Stimulated activated CD8-positive, alpha-beta memory T cell treated with anti-CD3 and anti-CD28 coated beads, Interleukin-15, amount 100 ng/mL, for 1 hour (primary cell): ENCODE measurements around the gene TSG101.

Experiments
- DNase-seq: peaks from one replicate; pipeline ENCODE4 v3.0.0-alpha.2; 2020; ENCODE audit warnings: low read depth

Gene TSG101

DNA sequence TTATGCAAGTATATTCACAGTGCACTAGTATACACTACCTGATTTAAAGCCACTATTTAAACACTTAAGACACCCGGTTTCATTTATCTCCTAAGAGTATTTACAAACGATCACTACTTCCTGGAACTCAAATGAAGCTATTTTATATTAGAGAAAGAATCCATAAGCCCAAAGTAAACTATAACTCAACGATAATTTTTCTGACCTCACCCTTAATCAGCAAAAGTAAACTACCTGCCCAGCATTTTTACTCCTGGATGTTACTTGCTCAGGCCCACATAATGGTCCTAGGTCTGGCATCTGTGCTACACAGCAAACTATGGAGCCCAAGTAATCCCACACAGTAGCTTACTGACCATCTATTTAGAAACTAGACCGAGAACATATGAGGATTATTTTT is 33.4 kb downstream of the TSG101 start:
- no peak for DNase-seq

DNA sequence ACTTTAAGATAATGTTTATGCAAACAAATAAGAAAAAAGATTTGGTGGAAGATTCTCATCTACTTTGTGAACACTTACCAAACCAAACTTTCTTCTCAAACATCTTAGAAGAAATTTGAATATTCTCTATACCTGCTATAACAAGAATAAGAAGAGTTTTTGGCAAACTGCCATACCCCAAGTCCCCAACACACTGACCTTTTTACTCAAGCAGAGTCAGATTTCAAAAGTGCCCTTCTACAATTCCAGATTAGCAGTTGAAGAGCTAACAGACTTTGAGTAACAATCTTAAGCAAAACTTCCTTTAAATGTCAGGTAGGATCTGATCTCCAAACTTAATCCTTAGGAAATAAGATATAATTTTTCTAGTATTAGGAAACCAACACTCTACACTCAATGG is 33.9 kb downstream of the TSG101 start:
- no peak for DNase-seq

DNA sequence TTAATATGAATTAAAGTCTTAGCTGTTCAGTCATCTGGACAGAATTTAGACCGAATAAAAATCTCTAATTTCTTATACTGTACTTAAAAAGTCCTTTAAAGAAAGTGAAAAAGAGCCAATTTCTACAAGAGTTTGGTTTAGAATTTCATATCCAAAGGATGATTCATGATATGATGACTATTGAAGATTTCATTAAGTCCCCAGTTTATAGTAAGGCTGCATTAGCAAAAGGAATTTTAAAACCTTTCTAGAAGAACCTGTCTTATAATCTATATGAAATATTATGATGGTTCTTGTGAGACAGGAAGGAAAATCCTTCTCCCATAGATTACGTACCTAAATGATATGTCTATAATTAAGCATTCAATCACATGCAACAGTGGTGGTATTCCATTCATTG is 34.8 kb downstream of the TSG101 start:
- DNase-seq: no peak

DNA sequence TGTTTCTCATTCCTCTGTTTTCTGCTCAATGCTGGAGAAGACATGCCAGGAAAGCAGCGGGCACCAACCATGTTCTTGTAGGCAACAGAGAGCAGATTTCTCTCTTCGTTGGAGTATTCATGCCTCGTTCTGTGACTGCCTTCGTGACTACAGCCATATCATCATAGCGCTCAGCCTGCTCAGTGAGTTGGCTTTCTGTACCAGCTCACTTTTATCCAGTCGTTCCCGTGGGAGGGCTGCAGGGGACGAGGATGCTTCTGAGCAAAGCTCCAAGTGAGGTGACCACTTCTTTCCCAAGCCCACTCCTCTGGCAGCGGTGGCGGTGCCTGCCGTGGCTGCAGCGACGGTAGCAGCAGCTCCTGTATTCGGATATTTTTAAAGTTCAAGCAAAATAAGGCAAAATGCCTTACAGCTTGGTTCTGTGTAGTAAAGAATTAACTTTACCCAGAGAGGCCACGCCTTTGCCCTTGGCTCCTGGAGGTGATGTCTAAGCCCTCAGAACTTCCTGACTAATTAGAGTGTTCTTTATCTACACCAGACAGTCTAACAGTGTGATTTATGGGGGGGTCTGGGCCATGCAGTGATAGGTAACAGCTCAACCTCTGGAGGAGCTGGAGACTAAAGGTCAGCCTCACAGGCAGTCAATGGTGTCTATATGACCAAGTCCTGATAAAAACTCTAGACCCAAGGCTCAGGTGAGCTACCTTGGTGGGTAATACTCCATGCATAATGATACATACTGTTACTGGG is 35.8 kb downstream of the TSG101 start:
- DNase-seq: no peak

DNA sequence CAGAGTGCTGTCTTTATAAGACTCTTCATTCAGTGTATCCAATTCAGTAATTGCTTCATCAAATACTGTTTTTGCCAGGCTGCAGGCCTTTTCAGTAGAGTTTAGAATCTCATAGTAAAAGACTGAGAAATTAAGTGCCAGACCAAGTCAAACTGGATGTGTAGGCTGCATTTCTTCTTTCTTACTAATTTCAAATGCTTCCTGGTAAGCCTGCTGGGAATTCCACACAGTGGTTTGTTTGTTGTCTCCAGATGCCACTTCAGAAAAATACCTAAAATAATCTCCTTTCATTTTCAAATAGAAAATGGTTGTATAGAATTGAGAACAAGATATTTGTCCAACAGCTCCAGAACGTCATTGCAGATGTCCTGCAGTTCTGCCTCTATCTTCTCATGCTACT is 36.4 kb downstream of the TSG101 start:
- no peak for DNase-seq

DNA sequence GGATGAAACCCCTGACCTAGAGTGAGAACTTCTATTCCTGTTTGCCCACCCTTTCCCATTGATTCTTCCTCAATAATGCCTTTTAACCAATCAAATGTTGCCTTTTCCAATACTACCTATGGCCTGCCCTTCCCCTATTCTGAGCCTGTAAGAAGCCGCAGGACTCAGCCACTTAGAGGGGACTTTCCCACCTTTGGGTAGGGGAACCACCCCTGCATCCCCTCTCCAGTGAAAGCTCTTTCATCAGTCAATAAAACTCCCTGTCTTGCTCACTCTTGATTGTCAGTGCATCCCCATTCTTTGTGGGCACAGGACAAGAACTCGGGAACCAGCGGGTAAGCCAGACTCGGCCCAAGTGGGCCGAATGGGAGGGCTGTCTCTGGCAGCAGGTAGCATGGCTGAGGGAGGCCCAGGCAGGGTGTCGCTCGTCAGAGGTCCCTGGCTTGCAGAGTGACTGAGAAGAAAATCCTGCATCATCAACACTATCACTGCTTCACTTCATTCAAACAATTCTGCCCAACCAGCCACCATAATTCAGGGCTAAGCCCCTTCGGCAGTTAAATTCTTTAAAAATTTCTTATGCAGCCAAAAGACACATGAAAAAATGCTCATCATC is 40.7 kb downstream of the TSG101 start:
- DNase-seq: no peak

DNA sequence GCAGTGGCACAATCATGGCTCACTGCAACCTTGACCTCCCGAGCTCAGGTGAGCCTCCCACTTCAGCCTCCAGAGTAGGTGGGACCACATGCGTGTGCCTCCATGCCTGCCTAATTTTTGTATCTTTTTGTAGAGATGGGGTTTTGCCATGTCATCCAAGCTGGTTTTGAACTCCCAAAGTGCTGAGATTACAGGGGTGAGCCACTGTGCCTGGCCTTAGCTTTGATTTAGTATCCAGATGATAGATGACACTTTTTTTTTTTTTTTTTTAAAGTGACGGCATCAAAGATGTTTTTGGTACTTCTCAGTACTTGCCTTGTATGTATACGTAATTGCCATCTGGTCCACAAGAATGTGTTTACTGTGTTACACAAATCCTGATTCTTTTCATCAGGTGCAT is 47.7 kb downstream of the TSG101 start:
- no peak for DNase-seq

DNA sequence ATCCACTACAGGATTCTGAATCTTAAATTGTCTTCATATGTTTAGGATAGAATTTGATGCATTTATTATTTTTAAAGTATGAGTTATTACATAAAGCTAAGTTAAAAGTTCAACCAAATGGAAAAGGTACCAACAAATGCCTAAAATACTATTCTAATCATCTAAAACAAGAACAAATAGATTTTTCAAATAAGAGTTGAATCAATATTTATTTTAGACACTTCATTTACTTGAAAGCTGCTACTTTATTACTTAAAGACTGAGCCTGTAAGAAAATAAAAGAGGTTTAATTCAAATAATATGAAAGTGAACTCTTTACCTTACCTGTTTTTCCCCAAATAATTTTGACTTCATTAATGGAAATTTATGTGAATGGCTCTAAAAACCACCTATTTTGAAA is 54.2 kb downstream of the TSG101 start:
- no peak for DNase-seq

DNA sequence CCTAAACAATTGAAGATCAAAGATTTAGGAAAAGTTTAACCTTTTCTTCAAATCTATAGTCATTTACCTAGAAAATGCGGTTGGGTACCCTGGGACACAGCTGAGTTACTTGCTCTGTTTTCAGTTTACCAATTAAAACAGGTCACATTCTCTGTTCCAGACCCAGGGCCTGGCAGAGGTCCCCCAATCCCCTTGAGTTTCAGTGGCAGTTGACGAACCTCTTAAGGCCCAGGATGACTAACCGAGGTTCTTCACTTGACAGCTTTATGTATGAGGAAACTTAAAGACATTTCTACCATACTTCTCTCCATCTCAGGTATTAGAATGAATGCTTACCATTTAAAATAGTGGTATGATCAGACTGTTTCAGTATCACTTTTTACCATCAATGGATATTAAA is 54.7 kb downstream of the TSG101 start:
- no peak for DNase-seq

DNA sequence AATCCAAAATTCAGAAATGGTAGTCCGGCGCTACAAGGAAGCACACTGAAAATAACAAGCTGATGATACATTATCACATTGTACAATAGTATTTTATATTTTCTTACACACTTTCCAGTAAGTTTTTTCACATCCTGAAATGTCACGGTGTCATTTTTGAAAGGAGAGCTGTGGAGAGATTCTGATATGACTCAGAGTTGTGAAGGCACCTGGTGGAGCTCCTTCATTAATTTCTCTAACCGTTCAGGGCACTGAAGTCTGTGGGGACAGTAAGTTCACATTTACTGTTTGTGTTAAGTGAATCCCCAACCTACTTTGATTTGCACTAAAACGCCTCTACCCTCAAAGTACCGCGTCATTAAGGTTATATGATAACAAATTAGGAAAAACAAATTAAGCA is 57.8 kb downstream of the TSG101 start:
- DNase-seq: no peak

DNA sequence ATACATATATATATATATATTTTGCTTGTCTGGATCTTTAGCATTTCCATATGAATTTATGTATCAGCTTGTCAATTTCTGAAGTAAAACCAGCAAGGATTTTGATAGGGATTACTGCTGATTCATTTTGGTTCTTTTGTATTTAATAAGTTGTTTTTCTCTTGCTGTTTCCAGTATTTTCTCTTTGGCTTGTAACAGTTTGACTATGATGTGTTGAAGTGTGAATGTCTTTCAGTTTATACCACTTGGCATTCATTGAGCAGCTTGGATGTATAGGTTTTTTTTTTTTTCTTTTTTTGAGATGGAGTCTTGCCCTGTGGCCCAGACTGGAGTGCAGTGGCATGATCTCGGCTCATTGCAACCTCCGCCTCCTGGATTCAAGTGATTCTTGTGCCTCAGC is 58.7 kb downstream of the TSG101 start:
- DNase-seq: no peak

DNA sequence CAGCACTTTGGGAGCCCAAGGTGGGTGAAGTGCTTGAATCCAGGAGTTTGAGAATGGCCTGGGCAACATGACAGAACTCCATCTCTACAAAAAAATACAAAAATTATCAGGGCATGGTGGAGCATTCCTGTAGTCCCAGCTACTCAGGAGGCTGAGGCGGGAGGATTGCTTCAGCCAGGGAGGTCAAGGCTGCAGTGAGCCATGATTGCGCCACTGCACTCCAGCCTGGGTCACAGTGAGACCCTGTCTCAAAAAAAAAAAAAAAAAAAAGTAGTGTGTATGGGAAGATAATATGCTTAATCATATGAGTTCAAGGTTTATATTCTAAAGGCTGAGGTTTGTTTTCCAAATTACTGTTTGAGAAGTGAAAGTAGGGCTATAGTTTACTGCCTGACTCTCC is 60.3 kb downstream of the TSG101 start:
- DNase-seq: no peak

DNA sequence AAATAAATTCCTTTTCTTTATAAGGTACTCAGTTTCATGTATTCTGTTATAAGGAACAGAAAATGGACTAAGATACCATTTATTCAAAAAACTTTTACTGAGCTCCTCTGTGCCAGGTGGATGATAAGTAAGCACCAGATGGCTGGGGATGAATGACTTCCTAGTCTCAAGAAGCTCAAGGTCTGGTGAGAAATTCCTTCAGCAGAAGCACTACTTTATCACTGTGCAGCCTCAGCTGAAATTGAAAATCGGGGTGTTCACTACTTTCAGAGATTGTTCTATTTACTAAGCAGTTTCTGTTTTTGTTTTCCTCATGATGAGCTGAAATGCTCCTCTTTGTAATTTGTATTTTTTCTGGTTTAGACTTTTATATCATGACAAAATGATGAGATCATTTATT is 63.3 kb downstream of the TSG101 start:
- DNase-seq: no peak

DNA sequence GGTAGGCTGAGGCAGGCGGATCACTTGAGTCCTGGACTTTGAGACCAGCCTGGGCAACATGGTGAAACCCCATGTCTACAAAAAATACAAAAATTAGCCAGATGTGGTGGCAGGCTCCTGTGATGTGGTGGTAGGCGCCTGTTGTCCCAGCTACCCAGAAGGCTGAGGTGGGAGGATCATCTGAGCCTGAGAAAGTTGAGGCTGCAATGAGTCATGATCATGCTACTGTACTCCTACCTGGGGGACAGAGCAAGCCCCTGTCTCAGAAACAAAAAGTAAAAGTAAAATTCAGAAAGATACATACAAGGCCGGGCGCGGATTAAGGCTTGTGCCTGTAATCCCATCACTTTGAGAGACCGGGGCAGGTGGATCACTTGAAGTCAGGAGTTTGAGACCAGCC is 64.8 kb downstream of the TSG101 start:
- no peak for DNase-seq

DNA sequence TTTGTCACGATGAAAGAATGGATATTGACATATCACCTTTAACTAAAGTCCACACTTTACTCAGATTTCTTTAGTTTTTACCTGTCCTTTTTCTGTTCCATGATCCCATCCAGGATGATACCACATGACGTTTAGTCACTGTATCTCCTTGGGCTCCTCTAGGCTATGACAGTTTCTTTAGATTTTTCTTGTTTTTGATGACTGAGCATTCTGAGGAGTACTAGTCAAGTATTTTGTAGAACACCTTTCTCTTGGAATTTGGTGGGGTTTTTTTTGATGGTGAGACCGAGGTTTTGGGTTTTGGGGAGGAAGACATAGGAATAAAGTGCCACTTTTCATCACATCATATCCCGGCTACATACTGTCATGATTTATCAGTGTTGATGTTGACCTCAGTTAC is 67.1 kb downstream of the TSG101 start:
- no peak for DNase-seq

DNA sequence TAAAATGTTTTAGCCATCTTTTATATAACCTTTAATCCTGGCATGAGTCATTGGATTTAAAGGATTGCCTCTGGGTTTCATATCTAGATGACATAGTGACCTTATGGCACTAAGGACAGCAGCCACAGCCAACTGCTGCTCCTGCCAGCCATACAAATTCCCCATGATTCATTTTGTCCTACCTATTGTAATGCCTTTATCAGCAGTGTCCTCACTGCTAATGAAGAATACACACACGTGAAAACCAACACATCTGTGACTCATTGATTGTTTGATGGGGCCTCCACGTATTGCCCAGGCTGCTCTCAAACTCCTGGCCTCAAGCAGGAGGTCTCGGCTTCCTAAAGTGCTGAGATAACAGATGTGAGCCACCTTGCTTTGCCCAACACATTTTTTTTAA is 69.3 kb downstream of the TSG101 start:
- DNase-seq: no peak

DNA sequence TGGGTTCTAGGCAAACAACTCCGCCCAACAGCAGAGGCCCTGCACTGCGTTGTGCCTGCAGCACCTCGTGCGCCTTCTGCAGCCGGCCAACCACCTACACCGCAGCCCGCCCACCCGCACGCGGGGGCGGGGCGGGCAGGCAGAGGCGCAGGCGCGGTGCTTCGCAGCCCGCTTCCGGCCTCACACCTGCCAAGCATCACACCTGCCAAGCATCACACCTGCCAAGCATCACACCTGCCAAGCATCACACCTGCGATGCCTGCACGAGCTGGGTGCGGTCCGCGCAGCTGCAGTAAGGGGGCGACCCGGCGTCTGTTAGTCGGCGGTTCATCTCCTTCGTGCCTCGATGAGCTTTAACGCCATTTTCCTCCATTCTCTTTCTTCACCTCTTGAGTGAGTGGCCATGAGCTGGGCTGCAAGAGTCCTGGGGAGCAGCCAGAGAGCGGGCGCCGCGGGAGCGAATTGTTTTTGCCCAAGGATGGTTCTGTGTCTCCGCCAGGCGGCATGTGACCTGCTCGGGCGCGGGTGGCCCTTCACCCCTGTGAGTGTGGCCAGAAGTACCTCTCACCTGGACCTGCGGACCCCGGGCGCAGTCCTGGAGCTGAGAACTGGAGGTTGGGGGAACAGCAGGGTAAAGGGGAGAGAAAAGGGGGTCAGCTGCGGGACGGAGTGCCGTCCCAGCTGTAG is 70.9 kb downstream of the TSG101 start, which contains the start of gene LDHAL6A:
TSS of gene LDHAL6A (plus strand) at position 171 of the 687 bp plus-strand sequence. CDS start 825 bp downstream, outside the sequence.
- DNase-seq: no peak

DNA sequence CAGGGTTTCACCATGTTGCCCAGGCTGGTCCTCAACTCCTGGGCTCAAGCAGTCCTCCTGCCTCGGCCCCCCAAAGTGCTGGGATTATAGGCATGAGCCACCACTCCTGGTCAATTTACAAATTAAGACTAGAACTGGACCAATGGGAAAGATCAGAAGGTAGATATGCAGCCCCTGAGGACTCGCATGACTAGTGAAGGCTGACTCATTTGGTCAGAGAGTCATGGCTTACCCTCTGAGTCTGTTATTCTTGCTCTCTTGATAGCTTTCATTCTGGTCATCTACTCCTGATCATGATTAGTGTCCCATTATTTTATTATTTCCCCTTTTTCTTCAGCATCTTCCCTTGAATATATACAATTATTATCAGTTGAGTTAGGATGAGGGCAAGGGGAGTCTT is 73.8 kb downstream of the TSG101 start:
- no peak for DNase-seq

DNA sequence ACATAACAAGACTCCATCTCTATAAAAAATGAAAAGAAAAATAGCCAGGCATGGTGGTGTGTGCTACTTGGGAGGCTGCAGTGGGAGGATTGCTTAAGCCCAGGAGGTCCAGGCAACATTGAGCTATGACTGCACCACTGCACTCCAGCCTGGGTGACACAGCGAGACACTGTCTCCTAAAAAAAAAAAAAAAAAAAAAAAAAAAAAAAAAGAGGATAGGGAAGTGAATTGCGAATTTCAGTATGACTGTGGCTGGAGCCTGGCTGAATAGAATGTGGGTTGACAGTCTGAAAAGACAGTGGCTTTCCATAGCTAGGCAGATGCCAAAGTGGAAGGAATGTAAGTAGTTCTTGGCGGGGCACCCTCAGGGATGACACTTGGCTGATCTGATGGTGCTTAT is 77.5 kb downstream of the TSG101 start:
- no peak for DNase-seq

DNA sequence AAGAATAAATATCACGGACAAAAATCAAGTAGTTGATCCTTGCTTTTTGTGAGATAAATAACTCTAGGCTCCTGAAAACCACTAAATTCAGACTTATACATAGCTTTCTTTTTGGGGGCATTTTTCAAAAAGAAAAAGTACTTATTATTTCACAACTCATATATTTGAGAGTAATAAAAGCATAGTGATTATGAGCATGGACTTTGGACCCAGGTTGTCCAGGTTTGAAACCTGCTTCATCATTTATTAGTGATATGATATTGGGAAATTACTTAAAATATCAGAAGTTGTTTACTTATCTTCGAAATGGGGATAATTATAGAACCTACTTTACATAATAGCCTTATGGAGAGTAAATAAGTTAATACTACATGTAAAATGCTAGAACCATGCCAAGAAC is 88.1 kb downstream of the TSG101 start:
- no peak for DNase-seq
